ENCODE results near the gene TMEM267.
"Not testable (repeated sequence)": the region's sequence is repeated elsewhere in the genome, so short reads cannot be mapped to it uniquely, and the experiment has no call there.

Gene TMEM267

DNA sequence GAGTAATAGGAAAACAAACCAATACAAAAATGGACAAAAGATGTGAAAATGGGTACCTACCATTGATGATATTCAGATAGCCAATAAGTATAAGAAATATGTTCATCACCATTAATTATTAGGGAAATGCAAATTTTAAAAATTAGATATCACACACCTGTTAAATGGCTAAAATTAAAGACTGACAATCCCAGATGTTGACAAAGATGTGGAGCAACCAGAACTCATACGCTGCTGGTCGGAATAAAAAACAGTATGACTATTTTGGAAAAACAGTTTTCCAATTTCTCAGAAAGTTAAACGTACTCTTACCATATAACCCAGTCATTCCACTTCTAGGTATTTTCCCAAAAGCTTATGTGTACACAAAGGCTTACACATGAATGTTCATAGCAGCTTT lies 27.1 kb downstream of the TMEM267 start:
- DNase-seq = no peak

DNA sequence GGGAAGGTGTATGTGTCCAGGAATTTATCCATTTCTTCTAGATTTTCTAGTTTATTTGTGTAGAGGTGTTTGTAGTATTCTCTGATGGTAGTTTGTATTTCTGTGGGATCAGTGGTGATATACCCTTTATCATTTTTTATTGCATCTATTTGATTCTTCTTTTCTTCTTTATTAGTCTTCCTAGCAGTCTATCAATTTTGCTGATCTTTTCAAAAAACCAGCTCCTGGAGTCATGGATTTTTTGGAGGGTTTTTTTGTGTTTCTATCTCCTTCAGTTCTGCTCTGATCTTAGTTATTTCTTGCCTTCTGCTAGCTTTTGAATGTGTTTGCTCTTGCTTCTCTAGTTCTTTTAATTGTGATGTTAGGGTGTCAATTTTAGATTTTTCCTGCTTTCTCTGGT lies 42.1 kb downstream of the TMEM267 start:
- not testable (repeated sequence) for DNase-seq

GRCh38 chr5:43437062-43437660 lies 46.5 kb downstream of the TMEM267 start:
- no peak for DNase-seq

- DNase-seq = no peak
These were observed 50.3 kb downstream of the TMEM267 start for GRCh38 chr5:43433382-43433781.

- no peak for DNase-seq
These were observed 50.9 kb downstream of the TMEM267 start for GRCh38 chr5:43432486-43433375.

- DNase-seq = no peak
These were observed 54.0 kb downstream of the TMEM267 start for GRCh38 chr5:43429706-43430105.

GRCh38 chr5:43429016-43429415 lies 54.6 kb downstream of the TMEM267 start:
- no peak for DNase-seq

- DNase-seq = no peak
These were observed 56.4 kb downstream of the TMEM267 start for GRCh38 chr5:43427306-43427705.

- DNase-seq = no peak
These were observed 57.7 kb downstream of the TMEM267 start for GRCh38 chr5:43425983-43426382.

DNA sequence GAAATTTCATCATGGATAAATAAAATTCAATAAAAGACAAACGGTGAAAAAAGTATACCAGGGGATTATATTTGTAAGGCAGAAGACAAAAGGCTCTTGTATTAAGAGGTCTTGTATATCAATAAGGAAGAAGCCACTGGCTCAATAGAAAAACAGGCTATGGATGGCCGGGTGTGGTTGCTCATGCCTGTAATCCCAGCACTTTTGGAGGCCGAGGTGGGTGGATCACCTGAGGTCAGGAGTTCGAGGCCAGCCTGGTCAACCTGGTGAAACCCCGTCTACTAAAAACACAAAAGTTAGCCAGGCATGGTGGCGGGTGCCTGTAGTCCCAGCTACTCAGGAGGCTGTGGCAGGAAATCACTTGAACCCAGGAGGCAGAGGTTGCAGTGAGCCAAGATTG lies 60.6 kb downstream of the TMEM267 start:
- DNase-seq = not testable (repeated sequence)

- DNase-seq = no peak
These were observed 61.5 kb downstream of the TMEM267 start for GRCh38 chr5:43422143-43422542.

DNA sequence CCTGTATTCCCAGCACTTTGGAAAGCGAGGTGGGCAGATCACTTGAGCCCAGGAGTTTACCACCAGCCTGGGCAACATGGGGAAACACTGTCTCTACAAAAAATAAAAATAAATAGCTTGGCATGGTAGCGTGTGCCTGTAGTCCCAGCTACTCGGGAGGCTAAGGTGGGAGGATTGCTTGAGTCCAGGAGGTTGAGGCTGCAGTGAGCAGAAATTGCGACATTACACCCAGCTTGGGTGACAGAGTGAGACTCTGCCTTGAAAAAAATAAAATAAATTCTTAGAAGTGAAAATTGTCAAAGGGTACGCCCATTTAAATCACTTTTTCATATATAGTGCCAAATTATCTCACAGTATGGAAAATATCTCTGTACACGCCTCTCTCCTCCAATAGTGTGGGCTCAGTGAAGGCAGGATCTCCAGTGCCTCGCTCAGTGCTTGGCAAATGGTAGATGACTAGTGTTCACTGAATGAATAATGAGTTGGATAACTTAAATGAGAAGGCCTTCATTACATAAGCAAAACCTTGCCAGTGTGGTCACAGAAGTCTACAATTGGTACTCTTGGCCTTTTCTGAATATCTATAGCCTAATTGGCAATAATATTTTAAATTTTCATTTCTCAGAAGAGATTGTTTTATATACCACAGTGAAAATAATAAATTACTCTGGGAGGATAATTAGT lies 62.1 kb downstream of the TMEM267 start:
- no peak for DNase-seq

DNA sequence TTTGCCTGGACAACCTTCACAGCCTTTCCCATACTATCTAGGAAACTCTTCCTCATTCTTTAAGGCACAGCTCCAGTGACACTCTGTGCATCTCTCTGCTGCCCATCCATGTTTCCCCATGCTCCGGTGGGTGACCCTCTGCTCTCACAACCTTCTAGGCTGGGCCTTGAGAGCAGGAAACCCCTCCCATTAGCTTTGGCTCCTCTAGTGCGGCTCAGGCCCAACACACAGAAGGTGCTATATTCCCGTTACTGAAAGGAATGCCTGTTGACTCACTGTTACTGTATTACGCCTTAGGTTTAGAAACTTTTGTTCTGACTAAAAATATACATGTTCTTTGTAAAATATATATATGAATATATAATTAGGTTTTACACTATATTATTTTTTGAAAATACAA lies 63.4 kb downstream of the TMEM267 start:
- DNase-seq = no peak

DNA sequence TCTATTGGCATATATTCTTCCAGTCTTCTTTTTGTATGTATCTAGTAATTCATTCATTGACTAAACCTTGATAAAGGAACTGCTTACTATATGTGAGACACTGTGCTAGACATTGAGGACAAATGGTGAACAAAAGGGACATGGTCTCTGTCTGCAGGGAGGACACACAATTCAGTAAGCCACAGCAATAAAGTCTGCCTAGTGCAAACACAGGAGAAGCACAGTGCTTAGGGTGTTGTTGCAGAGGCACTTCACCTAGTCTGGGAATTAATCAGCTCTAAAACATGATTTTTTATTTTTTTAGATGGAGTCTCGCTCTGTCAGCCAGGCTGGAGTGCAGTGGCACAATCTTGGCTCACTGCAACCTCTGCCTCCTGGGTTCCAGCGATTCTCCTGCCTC lies 65.1 kb downstream of the TMEM267 start:
- DNase-seq = no peak

GRCh38 chr5:43416803-43417394 lies 66.8 kb downstream of the TMEM267 start:
- no peak for DNase-seq

GRCh38 chr5:43415935-43416802 lies 67.5 kb downstream of the TMEM267 start:
- DNase-seq = no peak

GRCh38 chr5:43413966-43414365 lies 69.7 kb downstream of the TMEM267 start:
- no peak for DNase-seq

GRCh38 chr5:43412644-43413043 lies 71.0 kb downstream of the TMEM267 start:
- no peak for DNase-seq

- no peak for DNase-seq
These were observed 71.5 kb downstream of the TMEM267 start, which contains the start of gene CCL28 for GRCh38 chr5:43412156-43412555. Gene CCL28, minus strand, starts transcription at chr5:43412391. Its CDS starts 75 bp downstream, at chr5:43412316.

- no peak for DNase-seq
These were observed 72.2 kb downstream of the TMEM267 start for GRCh38 chr5:43411495-43411894.

- no peak for DNase-seq
These were observed 73.3 kb downstream of the TMEM267 start for GRCh38 chr5:43410414-43410813.

DNA sequence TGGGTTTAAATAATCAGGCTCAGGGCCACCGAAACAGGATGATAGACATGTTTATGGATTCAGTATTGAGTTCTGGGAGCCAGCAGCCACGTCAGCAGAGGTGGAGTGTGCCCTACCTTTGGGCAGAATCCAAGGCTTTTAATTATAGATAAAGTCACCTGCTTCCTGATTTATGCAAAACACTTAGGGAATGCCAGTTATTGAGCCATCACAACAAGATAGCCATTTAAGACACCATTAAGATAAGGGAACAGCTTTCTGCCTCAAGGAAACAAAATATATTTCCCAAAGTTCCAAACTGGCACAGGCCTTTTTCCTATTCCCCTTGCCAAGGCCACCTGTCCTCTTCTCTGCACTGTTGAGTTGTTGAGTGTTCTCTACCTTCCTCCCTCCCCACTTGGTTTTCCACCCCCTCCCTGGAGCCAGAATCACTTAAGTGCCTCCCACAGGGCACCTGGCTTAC lies 73.8 kb downstream of the TMEM267 start:
- DNase-seq = no peak
